Hematopoietic multipotent progenitor cell treated with erythropoietin and hydrocortisone succinate and interleukin-3 and kit ligand, for 8 days (in vitro differentiated cells): ENCODE results near the gene KIF22.
A peak's percentile ranks its signal among the peaks of the same experiment; 100 is the strongest.

Experiments used
- DNase-seq: peaks from one replicate; pipeline ENCODE4 v3.0.0-alpha.2; 2015

The KIF22 gene

GRCh38 chr16:29804455-29805231, 14.1 kb downstream of the KIF22 start:
- DNase-seq: peak; percentile 55

- peak; percentile 96 for DNase-seq
These were observed 14.9 kb downstream of the KIF22 start for GRCh38 chr16:29805232-29806098.

- DNase-seq: no peak
These were observed 15.6 kb downstream of the KIF22 start, which contains the start of gene MAZ for GRCh38 chr16:29806099-29806579. Gene MAZ (plus strand): TSS chr16:29806529. CDS start chr16:29806702, 173 bp downstream.

- peak; percentile 72 for DNase-seq
These were observed 16.3 kb downstream of the KIF22 start for GRCh38 chr16:29806641-29807425.

- peak; percentile 95 for DNase-seq
These were observed 17.1 kb downstream of the KIF22 start for GRCh38 chr16:29807426-29808218.

GRCh38 chr16:29808219-29808900, 17.8 kb downstream of the KIF22 start:
- DNase-seq: no peak

- no peak for DNase-seq
These were observed 18.6 kb downstream of the KIF22 start for GRCh38 chr16:29809031-29809747.

GRCh38 chr16:29809850-29810698, 19.5 kb downstream of the KIF22 start:
- no peak for DNase-seq

- DNase-seq: no peak
These were observed 20.2 kb downstream of the KIF22 start for GRCh38 chr16:29810699-29811169.

GRCh38 chr16:29811170-29811895, 20.8 kb downstream of the KIF22 start:
- DNase-seq: peak; percentile 89

- DNase-seq: peak; percentile 52
These were observed 21.5 kb downstream of the KIF22 start, which contains the start of gene PRRT2 for GRCh38 chr16:29811896-29812665. Gene PRRT2 (plus strand): TSS chr16:29812193. CDS start chr16:29813055, 862 bp downstream.

- no peak for DNase-seq
These were observed 22.4 kb downstream of the KIF22 start for GRCh38 chr16:29812754-29813643.

GRCh38 chr16:29813644-29814562, 23.4 kb downstream of the KIF22 start:
- no peak for DNase-seq

GRCh38 chr16:29814592-29814991, 24.0 kb downstream of the KIF22 start:
- no peak for DNase-seq

GRCh38 chr16:29815032-29815721, 24.6 kb downstream of the KIF22 start:
- no peak for DNase-seq
